Left colon (tissue), 2 donors: ENCODE results near the gene SHISA6. TPM values are rescaled to one million over a fixed set of nuclear protein-coding genes. Genes with fewer than 3 reads are reported as not detected.

Experiments
- ATAC-seq: fragments of 200-7000 bp; cut with Tn5 transposase; one replicate; pipeline ENCODE4 v1.9.1; 2020; ENCODE audit warnings: mild to moderate bottlenecking, moderate library complexity
- DNase-seq, 2 donors: peaks; one replicate each; pipeline ENCODE4 v3.0.0-alpha.2; 2020
- intact Hi-C, 2 donors: fragments of 100-400 bp; cut with DNase I in 1 of 2; cut with micrococcal nuclease in 1 of 2; formaldehyde crosslinking; loops; one replicate each; pipeline versions ENCODE4 v1.11.2 to v1.14.0; 2022; cut with DNase I, micrococcal nuclease
- total RNA-seq, 2 donors: library from RNA; stranded (reverse); fragmentation: NEBNext Ultra II Directional; extraction: Animal tissue kit (Norgen Biotek cat#: 25700); gene quantifications; one replicate each; pipeline ENCODE4 v1.2.1, GENCODE V29; 2021
- donor health status: DM: no; HTN: no; CAD: no.
- donor health status: DM: yes; HTN: yes; CAD: no.

Gene SHISA6
- total RNA-seq, 2 donors from 2014 or later, result 0.53 to 0.70 TPM

DNA sequence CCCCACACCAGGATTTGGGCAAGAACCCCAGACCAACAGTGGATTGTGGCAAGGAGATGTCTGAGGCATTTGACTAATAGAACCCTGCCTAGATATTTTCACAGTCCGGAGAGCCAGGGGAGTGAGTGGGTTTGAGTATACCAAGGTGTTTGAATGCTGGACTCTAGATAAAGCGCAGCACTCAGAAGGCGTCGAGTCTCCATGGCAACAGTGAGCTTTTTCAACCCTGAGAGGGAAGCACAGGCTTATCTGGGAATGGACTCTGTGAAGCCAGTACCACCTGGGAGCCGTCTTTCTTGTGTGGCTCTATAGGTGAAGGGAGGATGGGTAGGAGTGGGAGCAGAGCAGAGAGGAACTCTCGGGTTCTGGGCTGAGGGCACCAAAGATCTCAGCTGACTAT is 147.0 kb downstream of the SHISA6 start:
- intact Hi-C loops, result no loop called here
- DNase-seq, result no peak
- ATAC-seq, result no peak

DNA sequence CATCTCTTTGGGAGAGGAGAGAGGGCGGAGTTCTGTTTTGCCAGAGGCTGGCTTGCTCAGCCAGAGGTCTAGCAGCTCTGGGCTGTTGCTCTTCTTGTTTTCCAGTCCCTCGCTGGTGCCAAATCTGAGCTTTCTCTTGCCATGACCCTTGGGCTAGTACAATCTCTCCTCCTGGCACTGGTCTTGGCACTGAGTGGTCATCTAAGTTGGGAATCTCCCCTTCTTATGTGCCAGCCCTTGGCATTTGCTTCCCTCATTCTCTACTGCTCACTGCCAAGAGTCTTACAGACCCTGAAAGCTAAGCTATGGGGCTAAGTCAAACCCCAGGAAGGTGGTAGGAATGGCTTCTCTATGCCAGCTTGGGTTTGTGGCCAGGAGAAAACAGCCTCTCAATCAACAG is 148.6 kb downstream of the SHISA6 start:
- DNase-seq (no peak), ATAC-seq (no peak)
- intact Hi-C loops, result no loop called here

DNA sequence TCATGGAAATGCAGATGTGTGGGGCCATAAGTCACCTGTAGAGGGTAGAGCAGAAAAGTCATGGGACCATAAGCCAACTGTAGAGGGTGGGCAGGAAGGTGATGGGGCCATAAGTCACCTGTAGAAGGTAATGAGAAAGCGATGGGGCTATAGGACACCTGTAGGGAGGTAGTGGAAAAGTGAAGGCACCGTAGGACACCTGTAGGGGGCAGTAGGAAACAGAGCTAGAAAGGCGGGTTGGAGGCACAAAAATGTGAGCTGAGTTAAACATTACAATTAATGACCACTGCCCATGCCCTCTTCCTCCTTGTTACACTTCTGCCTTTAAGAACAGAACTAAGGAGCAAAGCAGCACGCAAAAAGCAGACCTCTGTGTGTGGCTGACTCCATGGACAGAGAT is 150.1 kb downstream of the SHISA6 start:
- DNase-seq (peak in 1 of 2 donors; percentile 36), ATAC-seq (peak; percentile 86)
- intact Hi-C loops, result no loop called here

DNA sequence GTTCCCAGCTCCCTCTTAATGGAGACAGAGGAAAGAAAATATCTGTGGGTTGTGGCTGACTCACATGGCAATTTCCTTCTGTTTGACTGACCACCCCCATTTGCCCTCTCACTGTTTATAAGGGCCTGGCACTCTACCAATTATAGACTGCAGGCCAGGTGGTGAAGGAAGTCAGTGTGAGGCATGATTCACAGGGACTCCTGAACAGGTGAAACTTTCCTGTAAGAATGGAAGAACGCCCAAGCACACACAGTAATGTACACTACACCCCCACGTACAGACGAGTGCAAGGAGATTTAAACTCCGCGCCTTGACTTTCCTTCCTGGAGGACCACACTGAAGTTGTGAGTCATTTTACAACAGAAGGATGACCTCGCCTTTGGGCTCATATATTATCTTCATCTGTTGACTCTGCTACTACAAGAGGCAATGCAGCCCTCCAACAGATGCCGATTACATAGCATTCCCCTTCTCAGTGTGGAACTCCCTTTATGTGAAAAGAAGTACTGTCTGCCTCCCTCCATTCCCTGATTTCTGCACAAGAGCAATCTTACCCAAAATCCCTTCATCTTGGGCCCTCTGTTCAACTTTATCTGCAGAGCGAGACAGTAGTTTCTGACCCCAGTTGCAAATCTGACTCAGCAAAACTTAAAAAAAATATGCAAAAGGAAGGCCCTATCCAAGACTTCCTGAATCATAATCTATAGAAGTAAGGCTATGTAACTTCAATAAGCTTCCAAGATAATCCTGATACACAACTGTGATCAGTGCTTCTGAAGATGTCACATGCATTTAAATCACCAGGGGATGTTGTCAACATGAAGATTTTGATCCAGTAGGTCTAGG is 163.6 kb downstream of the SHISA6 start:
- intact Hi-C loops, result no loop called here
- DNase-seq (peak; percentile 22 to 45), ATAC-seq (peak; percentile 96)

DNA sequence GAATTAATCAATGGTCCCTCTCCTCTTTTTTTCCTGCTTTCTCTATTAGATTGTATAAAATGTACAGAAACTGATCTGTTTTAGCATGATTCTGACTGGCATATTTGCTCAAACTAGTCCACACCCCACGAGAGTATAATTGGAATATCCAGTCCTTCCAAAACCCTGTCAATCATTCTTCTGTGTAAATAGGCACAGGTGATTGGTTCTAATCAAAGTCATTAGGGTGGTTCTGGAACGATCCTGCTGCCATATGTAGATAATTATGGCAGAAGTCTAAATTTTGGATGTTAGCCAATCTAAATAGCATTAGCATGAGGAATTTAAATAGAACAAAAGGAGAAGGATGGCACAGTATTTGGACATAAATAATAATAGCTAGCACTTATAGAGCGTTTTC is 165.7 kb downstream of the SHISA6 start:
- ATAC-seq (no peak), DNase-seq (no peak)
- intact Hi-C loops, result no loop called here

DNA sequence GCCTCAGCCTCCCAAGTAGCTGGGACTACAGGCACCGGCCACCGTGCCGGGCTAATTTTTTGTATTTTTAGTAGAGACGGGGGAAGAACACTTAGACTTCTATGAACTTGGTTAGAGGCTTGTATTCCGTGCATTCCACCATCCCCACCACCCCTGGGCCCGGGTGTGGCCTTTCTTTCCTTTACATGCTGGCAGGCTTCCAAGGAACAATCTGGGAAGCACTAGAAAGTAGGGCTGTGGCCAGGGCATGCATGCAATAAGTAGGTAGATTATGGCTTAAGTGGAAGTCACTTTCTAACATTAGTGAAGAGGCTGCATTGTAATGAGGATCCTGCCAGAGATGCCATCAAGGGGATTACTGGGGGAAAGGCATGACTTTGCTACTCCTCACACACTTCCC is 171.6 kb downstream of the SHISA6 start:
- intact Hi-C loops, result no loop called here
- DNase-seq (peak in 1 of 2 donors; percentile 53), ATAC-seq (peak; percentile 87)

DNA sequence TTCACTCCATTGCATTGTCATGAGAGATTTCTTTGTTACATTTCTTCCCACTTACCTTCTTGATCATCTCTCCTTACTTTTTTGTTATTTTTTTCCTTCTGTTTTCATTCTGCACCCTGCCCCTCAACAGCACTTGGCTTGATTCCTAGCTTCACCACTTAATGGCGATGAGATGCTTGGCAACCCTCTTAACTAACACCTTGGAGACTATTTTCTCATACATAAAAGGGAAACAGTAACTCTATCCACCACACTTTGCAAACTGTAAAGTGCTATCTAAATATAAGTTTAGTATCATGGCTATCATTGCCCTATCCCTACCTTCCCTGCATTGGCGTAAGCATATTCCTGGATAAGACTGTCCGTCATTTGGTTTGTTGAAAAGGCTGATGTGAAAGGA is 177.3 kb downstream of the SHISA6 start:
- no peak for ATAC-seq
- intact Hi-C loops, result no loop called here

DNA sequence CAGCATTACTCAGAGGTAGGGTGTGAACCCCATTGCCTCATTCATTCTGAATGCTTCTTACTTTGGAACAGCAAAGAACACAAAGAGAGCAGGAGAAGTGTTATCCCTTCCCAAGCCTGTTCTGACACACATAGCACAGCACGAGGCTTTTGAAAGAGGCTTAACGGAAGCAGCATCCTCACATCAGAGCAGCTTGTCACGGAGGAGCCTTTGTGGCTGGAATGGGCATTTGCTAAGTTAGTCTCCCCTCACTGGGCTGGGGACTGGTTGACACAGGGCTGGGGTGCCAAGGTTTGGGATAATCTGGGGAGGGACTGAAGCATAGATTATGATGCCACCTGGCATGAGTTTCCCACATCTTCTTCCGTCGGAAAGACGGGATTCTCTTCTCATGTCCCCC is 189.7 kb downstream of the SHISA6 start:
- intact Hi-C loops, result no loop called here
- ATAC-seq (no peak), DNase-seq (no peak)

More for the DNA sequence above, 177.3 kb downstream of the SHISA6 start:
- no peak for DNase-seq

DNA sequence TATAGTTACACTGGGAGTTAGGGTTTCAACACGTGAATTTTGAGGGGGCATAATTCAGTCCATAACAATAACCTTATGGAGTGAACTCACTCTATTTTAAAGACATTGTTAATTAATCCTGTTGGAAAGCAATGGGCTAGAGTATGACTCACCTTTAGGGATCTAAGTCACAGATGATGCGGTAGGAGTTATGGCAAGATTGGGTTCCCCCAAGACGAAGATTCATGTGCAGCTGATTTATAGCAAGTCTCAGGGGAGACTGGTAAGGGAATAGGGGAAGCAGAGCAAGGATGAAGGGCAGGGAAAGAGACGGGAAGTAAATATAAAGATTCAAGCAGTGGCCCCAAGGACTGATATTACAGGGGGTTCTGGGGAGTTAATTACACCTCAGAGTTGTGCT is 197.7 kb downstream of the SHISA6 start:
- DNase-seq (no peak), ATAC-seq (no peak)
- intact Hi-C loops, result no loop called here

DNA sequence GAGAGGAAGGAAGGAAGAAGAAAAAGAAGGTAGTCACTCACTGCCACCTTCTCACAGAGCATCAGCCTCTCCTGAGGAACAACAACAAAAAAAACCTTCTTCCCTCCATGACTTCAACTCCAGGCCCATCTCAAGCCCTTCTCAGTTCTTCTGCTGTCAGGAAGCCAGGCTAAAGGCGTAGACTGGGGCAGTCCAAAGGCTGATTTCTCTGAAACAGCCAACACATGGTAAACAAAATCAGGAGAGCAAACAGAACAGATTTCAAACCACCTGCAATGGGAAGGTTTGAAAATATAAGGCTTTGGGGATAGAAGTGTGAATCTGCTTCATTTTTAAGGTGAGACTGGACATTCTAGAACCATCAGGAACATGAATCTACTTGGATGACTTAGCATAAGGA is 200.0 kb downstream of the SHISA6 start:
- DNase-seq (no peak), ATAC-seq (no peak)
- intact Hi-C loops, result no loop called here

DNA sequence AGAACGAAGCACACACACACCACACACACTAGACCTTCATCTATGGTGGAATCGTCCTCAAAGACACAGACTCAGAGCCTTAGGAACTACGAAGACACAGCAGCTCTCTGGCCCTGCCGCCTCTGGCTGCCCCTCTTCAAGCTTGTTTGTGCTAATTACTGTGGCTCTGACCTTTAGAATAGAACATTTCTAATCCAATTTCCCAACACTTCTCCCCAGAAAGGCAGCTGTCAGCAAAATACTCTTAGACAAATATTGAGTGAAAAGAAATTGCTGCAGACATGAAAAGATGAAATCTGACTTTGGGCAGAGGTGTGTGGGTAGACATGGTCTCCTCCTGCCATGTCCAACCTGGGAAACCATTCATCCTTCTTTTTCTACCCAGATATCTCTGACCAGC is 205.3 kb downstream of the SHISA6 start:
- DNase-seq, result no peak
- intact Hi-C loops, result no loop called here
- ATAC-seq, result no peak

DNA sequence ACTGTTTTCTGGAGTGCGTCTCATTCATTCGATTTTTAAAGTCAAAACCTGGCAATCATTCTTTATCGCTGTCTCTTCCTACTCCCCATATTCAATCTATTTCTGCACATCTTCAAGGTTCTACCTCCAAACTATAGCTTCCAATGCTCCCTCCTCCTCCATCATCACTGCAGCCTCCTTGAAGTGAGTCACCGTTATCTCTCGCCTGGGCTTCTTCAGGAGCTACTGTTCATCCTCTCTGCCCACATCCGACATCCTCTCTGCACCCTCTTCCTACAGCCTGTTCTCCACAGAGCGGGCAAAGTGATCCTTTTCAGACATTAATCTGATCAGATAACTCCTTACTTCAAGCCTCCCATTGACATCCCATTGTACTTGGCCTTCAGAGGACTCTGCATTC is 213.1 kb downstream of the SHISA6 start:
- DNase-seq (no peak), ATAC-seq (no peak)
- intact Hi-C loops, result no loop called here

DNA sequence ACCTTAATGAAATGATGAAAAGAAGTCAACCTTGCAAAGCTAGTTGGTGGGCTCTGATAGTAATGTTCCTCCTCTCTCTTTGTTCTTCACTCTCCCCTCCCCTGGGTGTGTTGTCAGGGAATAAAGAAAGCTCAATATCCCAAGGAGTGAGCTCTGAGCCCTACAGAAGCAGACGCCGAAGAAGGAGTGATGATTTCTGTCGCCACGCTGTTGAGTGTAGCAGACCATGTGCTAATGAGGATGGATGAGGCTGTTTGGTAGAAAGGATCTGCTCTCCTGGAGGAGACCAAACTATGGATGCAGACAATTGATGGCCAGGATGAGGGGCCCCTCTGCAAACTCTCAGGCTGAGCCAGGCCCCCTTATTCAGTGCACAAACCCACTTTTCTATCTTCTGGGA is 217.3 kb downstream of the SHISA6 start:
- no peak for DNase-seq
- ATAC-seq, result no peak
- intact Hi-C loops, result no loop called here

DNA sequence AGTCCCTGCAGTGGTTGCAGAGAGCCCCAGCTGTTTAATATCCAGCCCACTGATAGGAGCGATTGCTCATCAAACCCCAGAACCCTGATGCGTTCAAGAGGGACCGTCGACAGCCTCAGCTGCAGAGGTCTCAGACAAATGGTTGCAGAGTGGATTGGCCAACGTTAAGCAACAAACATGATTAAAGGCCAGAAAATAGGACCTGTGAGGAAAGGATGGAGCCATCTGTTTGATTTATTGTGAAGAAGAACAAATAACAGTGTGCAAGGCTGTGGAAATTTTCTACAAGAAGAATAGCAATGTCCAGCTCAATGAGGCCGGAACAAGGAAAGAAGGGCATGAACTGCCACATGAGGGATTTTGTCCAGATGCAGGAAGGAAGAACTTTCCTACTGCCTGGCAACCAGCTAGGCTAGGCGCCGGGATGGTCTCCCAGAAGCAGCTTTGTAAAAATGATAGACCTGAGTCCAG is 218.9 kb downstream of the SHISA6 start:
- no peak for ATAC-seq
- DNase-seq, result no peak
- intact Hi-C loops, result no loop called here

DNA sequence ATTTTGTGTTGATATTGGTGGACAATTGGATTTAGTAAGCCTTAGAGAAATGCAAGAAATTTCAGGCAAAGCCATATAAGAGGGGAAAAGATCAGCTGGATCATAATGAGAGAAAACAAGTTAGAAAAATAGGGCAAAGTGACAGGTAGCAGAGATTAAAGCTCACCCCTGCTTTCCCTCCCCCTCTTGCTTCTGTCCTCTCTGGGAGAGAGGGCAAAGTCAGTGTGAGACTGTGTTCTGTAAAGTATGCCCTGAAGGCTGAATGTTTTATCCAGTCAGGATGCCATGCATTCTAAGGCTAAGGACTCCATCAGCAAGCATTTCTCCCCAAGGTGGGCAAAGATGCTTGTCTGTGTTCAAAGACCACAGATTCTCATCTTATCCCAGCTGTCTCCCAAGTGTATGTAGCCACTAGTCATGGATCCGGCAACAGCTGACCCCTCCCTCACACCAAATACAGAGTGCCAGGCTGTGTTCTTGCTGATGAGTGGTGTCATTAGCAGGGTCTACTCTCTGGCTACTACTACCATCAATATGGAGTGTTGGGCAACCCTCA is 221.1 kb downstream of the SHISA6 start:
- ATAC-seq (no peak), DNase-seq (no peak)
- intact Hi-C loops, result no loop called here

DNA sequence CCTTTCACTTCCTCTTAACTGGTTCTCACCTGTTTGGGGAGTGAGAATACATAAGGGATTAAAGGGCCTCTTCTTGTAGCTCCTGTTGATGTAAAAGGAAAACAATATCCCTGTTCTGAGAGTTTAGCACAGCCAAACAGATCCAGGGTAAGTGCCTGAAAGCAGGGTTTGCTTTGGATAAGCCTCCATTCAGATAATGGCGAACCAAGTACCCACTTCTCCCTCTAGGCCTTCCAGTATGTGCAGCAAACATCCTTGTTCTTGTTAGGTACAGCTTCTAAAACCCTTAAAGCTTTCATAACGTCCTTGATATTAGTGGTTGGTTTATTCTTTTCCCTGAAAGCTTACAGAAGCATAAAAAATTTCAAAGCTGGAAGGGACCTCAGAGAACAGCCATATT is 226.6 kb downstream of the SHISA6 start:
- no peak for DNase-seq
- intact Hi-C loops, result no loop called here
- ATAC-seq, result no peak

DNA sequence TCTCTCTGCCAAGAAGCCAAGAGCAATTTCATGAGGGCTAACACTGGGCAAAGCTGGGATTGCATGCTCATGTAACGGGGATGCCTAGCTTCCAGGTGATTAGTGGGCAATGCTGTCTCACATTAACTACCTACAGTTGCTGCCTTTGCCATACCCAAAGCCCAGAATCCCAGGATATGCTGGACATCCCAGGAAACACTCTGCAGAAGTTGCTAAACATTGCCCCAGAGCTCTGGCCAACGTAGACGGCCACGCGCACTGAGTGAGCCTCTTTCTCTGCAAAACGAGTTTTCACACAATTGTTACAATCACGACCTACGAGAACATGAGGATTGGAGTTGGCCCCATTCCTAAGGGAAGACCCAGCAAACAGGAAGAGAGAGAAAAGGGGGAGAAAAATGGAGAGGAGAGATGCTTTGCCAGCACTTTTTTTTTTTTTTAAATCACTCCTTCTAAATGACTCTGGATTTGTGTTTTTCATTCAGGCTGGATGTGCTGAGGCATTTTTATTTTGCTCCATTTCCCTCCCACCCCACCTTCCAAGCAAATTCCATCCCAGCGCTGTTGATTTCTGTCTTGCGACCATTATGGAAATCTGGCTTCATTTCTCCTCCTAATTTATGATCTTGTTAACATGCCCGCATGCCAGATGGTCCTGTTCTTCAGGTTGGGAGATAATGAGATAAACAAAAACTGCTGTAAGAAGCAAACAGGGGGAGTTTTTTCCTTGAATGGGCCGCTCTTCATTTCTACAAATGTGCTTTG is 244.5 kb downstream of the SHISA6 start:
- DNase-seq (no peak), ATAC-seq (no peak)
- intact Hi-C loops, result no loop called here

DNA sequence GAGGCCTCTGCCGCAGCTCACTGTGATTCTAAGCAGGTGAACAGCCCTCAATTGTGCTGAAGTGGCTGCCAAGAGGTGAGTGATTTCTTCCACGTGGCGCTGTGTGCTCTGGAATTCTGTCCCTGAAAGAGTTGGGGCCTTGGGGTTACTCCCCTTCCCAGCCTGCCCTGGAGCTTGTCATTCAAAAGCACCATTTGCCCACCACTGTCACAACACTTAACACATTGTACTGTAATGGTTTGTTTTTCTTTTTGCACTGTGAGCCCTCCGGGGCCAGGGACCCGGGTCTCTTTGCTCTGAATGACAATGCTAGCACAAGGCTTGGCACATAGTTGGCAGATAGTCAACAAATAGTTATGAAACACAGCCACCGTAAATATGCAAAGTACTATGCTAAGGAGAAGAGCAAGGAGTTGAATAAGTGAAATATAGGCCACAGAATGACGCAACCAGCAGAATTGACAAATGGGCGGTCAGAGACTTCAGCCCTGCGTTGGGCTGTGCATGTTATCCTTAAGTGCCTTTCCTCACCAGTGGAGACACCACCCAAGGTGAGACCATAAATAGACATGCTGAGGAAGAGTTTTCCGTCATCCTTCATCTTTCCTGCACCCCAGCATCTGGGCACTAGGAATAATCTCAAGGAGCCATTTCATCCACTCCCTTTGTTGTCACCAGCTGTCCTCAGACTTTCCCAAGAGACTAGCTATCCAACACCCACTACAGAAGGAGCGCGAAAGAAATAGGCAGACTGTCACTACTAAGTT is 245.3 kb downstream of the SHISA6 start:
- intact Hi-C loops, result no loop called here

DNA sequence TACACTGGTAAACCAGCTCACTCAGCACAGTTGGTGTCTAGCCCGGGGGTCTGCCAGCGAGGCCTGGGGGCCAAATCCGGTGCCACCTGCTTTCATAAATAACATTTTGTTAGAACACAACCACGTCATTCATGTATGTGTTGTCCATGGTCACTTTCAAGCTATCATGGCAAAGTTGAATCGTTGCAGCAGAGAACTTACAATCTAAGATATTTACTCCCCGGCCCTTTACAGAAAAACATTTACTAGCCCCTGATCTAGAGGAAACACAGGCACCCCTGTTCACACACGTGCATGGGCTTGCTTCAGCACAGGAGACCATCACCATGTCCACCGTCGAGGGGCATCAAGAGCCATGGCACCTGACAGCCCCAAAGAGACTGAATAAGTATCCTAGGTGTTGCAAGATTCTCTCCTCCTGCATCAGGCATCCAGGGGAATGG is 245.9 kb downstream of the SHISA6 start:
- intact Hi-C loops, result no loop called here
- no peak for DNase-seq
- no peak for ATAC-seq

More for the DNA sequence above, 245.3 kb downstream of the SHISA6 start:
- DNase-seq, result no peak
- ATAC-seq, result no peak
